HepG2 (cell line): ENCODE results near the gene C1orf35.

Experiments
- ARID5B ChIP-seq: IDR thresholded peaks from 2 replicates; pipeline ENCODE4 v1.4.0; 2020; ENCODE audit warnings: mild to moderate bottlenecking, missing genetic modification reagents
- FOXP1 ChIP-seq, 2 experiments: fragments of 450-650 bp in 1 of 2; IDR thresholded peaks; 2 replicates each; pipeline ENCODE4 v1.6.1; 2017 to 2018; ENCODE audit warnings: antibody characterized with exemption in 1 of 2
- JUND ChIP-seq: sonication (generic); formaldehyde crosslinking; IDR thresholded peaks from 2 replicates; pipeline ENCODE4 v1.8.0; 2022; ENCODE audit warnings: mild to moderate bottlenecking, missing genetic modification reagents
- KDM6A ChIP-seq: IDR thresholded peaks from 2 replicates; pipeline ENCODE4 v1.6.1; 2016; ENCODE audit warnings: low read depth
- SRF ChIP-seq: IDR thresholded peaks from 2 replicates; pipeline ENCODE4 v1.6.1; 2011; ENCODE audit warnings: mild to moderate bottlenecking, low read depth, low read length, moderate library complexity
- ZNF580 ChIP-seq: IDR thresholded peaks from 2 replicates; pipeline ENCODE4 v1.6.1; 2016; ENCODE audit warnings: low read depth, borderline replicate concordance

GRCh38 chr1:228095161-228095560 lies 8.0 kb downstream of the C1orf35 start:
- TF ChIP-seq FOXP1 (IDR thresholded peaks at IDR 0.05) = no peak
- TF ChIP-seq FOXP1 (CRISPR knock-in tag; IDR thresholded peaks at IDR 0.05) = no peak
- no peak for TF ChIP-seq KDM6A (CRISPR knock-in tag)
- no peak for TF ChIP-seq ZNF580 (CRISPR knock-in tag)
- TF ChIP-seq JUND (CRISPR knock-in tag) = no peak
- no peak for TF ChIP-seq ARID5B
- TF ChIP-seq SRF = no peak
